Astrocyte (in vitro differentiated cells and primary cell): ENCODE results near the gene TEX22. TPM values are rescaled to one million over a fixed set of nuclear protein-coding genes. Genes with fewer than 3 reads are reported as not detected.

Experiments
- DNase-seq: peaks from one replicate; pipeline ENCODE4 v3.0.0-alpha.2; 2010; ENCODE audit warnings: low read depth
- FAIRE-seq: peaks from 2 replicates; lab custom pipeline; 2011; peaks lifted over from hg19 to GRCh38; lab: Jason Lieb, UNC
- H2AFZ ChIP-seq: 2 replicates; pipeline ENCODE4 v1.6.0; 2012; ENCODE audit warnings: low read depth, low read length, inconsistent platforms
- H3K27ac ChIP-seq: 2 replicates; pipeline ENCODE4 v1.5.1; 2011; ENCODE audit warnings: low read depth, low read length, inconsistent platforms
- H3K27me3 ChIP-seq: 2 replicates; pipeline ENCODE4 v1.6.0; 2011; ENCODE audit warnings: low read length, inconsistent platforms; ENCODE audit not compliant: insufficient read depth
- H3K36me3 ChIP-seq: 2 replicates; pipeline ENCODE4 v1.5.1; 2011; ENCODE audit warnings: low read length, inconsistent platforms; ENCODE audit not compliant: insufficient read depth
- H3K4me1 ChIP-seq: 2 replicates; pipeline ENCODE4 v1.5.1; 2011; ENCODE audit warnings: low read length, inconsistent platforms; ENCODE audit not compliant: insufficient read depth
- H3K4me2 ChIP-seq: 2 replicates; pipeline ENCODE4 v1.6.0; 2012; ENCODE audit warnings: low read length, inconsistent platforms
- H3K4me3 ChIP-seq: 2 replicates; pipeline ENCODE4 v1.5.1; 2011; ENCODE audit warnings: low read depth, mild to moderate bottlenecking, low read length, inconsistent platforms; ENCODE audit not compliant: insufficient read depth
- H3K79me2 ChIP-seq: 2 replicates; pipeline ENCODE4 v1.6.0; 2012; ENCODE audit warnings: mild to moderate bottlenecking, low read length, inconsistent platforms; ENCODE audit not compliant: insufficient read depth
- H3K9ac ChIP-seq: 2 replicates; pipeline ENCODE4 v1.6.0; 2012; ENCODE audit warnings: mild to moderate bottlenecking, low read length, inconsistent platforms
- H3K9me3 ChIP-seq: 2 replicates; pipeline ENCODE4 v1.5.1; 2012; ENCODE audit warnings: low read depth, mild to moderate bottlenecking, low read length, inconsistent platforms; ENCODE audit not compliant: insufficient read depth
- H4K20me1 ChIP-seq: 2 replicates; pipeline ENCODE4 v1.6.0; 2012; ENCODE audit warnings: low read length, inconsistent platforms; ENCODE audit not compliant: insufficient read depth
- H3K27ac Mint-ChIP-seq: one replicate; pipeline ENCODE4 v1.8.0; 2021; ENCODE audit warnings: mild to moderate bottlenecking, mixed read lengths; ENCODE audit not compliant: unreplicated experiment
- H3K27me3 Mint-ChIP-seq: one replicate; pipeline ENCODE4 v1.8.0; 2021; ENCODE audit warnings: low read depth, mixed read lengths; ENCODE audit not compliant: unreplicated experiment
- H3K36me3 Mint-ChIP-seq: one replicate; pipeline ENCODE4 v1.8.0; 2021; ENCODE audit warnings: low read depth, mixed read lengths; ENCODE audit not compliant: unreplicated experiment
- H3K4me1 Mint-ChIP-seq: one replicate; pipeline ENCODE4 v1.8.0; 2021; ENCODE audit warnings: low read depth, mixed read lengths; ENCODE audit not compliant: unreplicated experiment
- H3K4me3 Mint-ChIP-seq: one replicate; pipeline ENCODE4 v1.8.0; 2021; ENCODE audit warnings: mild to moderate bottlenecking, moderate library complexity, mixed read lengths; ENCODE audit not compliant: unreplicated experiment
- H3K9me3 Mint-ChIP-seq: one replicate; pipeline ENCODE4 v1.8.0; 2021; ENCODE audit warnings: mild to moderate bottlenecking, mixed read lengths; ENCODE audit not compliant: unreplicated experiment
- CTCF ChIP-seq: IDR thresholded peaks from 2 replicates; pipeline ENCODE4 v1.5.1; 2011; ENCODE audit warnings: low read depth, mild to moderate bottlenecking, inconsistent platforms, low read length, moderate library complexity; ENCODE audit not compliant: insufficient read depth
- EZH2 ChIP-seq: IDR thresholded peaks from 2 replicates; pipeline ENCODE4 v1.6.1; 2012; ENCODE audit warnings: mild to moderate bottlenecking, low read length, inconsistent platforms; ENCODE audit not compliant: insufficient read depth
- total RNA-seq: library from RNA; stranded (reverse); gene quantifications from 2 replicates; pipeline ENCODE4 v1.2.1, GENCODE V29; 2021

TEX22 gene
- total RNA-seq, 1 donor from 2014 or later = 1.2 TPM

GRCh38 chr14:105390849-105391500 is 7.4 kb upstream of the TEX22 start:
- Histone ChIP-seq H3K4me2 (no peak overlapping the region), H2AFZ (no peak overlapping the region), H3K79me2 (no peaks in the 10 kb centered on the region), H4K20me1 (no peaks in the 10 kb centered on the region), H3K4me3 (no peak overlapping the region), H3K9me3 (no peaks in the 10 kb centered on the region), H3K9ac (no peak overlapping the region), H3K36me3 (no peaks in the 10 kb centered on the region), H3K27ac (no peak overlapping the region), H3K27me3 (no peaks in the 10 kb centered on the region), H3K4me1 (no peaks in the 10 kb centered on the region)
- peaks cover 3% of the 10 kb centered on the region for H3K36me3 Mint-ChIP-seq
- H3K27me3 Mint-ChIP-seq = no peaks in the 10 kb centered on the region
- no peak overlapping the region for H3K27ac Mint-ChIP-seq
- TF ChIP-seq EZH2 (no peak), CTCF (no peak)
- no peaks in the 10 kb centered on the region for H3K4me1 Mint-ChIP-seq
- FAIRE-seq (no peak), DNase-seq (no peak)
- H3K9me3 Mint-ChIP-seq = no peaks in the 10 kb centered on the region
- no peak overlapping the region for H3K4me3 Mint-ChIP-seq

GRCh38 chr14:105391541-105391940 is 6.8 kb upstream of the TEX22 start:
- H4K20me1 ChIP-seq = no peaks in the 10 kb centered on the region
- no peak for DNase-seq
- no peaks in the 10 kb centered on the region for H3K9me3 ChIP-seq
- no peaks in the 10 kb centered on the region for H3K36me3 ChIP-seq
- no peak overlapping the region for H3K27ac Mint-ChIP-seq
- H2AFZ ChIP-seq = no peak overlapping the region
- H3K79me2 ChIP-seq = no peaks in the 10 kb centered on the region
- H3K4me1 ChIP-seq = no peaks in the 10 kb centered on the region
- H3K4me3 Mint-ChIP-seq = no peak overlapping the region
- H3K4me3 ChIP-seq = no peak overlapping the region
- peaks cover 3% of the 10 kb centered on the region for H3K36me3 Mint-ChIP-seq
- H3K9me3 Mint-ChIP-seq = no peaks in the 10 kb centered on the region
- H3K27ac ChIP-seq = no peak overlapping the region
- no peak for TF ChIP-seq CTCF
- TF ChIP-seq EZH2 = no peak
- no peaks in the 10 kb centered on the region for H3K27me3 Mint-ChIP-seq
- no peak for FAIRE-seq
- H3K4me2 ChIP-seq = no peak overlapping the region
- no peak overlapping the region for H3K9ac ChIP-seq
- H3K27me3 ChIP-seq = no peaks in the 10 kb centered on the region
- no peaks in the 10 kb centered on the region for H3K4me1 Mint-ChIP-seq
